A673 (cell line): ENCODE data around the gene ARHGAP40. TPM values are rescaled to one million over a fixed set of nuclear protein-coding genes. Genes with fewer than 3 reads are reported as not detected.

Source experiments
- BruUV-seq: library from RNA; stranded (reverse); fragments of 400-500 nt; replicated peaks from 2 replicates; lab custom pipeline; 2021; lab: Mats Ljungman, UMichigan
- CTCF ChIA-PET: fragments of 300-600 bp; sonication (Branson Sonifier 250); formaldehyde crosslinking; loops from one replicate; lab custom pipeline; 2022; ENCODE audit warnings: antibody characterized with exemption; lab: Charles Lee
- POLR2A ChIA-PET: fragments of 300-600 bp; sonication (Branson Sonifier 250); formaldehyde crosslinking; loops from one replicate; lab custom pipeline; 2022; ENCODE audit warnings: antibody characterized with exemption; ENCODE audit not compliant: low non-redundant PET; lab: Charles Lee
- DNase-seq: peaks from one replicate; pipeline ENCODE4 v3.0.0-alpha.2; 2015; ENCODE audit warnings: low spot score
- H3K27ac ChIP-seq: fragments of 200-600 bp; sonication (generic); 2 replicates; pipeline ENCODE4 v1.5.1; 2016; ENCODE audit warnings: mixed run types, low read depth, mild to moderate bottlenecking, mixed read lengths, antibody characterized with exemption, low read length; ENCODE audit not compliant: poor library complexity, severe bottlenecking
- H3K27me3 ChIP-seq: fragments of 200-600 bp; sonication (generic); replicated peaks from 2 replicates; pipeline ENCODE4 v1.6.1; 2017; ENCODE audit warnings: mixed run types, low read depth, mild to moderate bottlenecking, mixed read lengths, antibody characterized with exemption, low read length; ENCODE audit not compliant: insufficient read depth, poor library complexity
- H3K36me3 ChIP-seq: fragments of 200-600 bp; sonication (generic); 2 replicates; pipeline ENCODE4 v1.6.1; 2016; ENCODE audit warnings: mixed run types, mild to moderate bottlenecking, mixed read lengths, antibody characterized with exemption, low read length; ENCODE audit not compliant: insufficient read depth, poor library complexity, severe bottlenecking
- H3K4me1 ChIP-seq: fragments of 200-600 bp; sonication (generic); 2 replicates; pipeline ENCODE4 v1.6.1; 2017; ENCODE audit warnings: mixed run types, mild to moderate bottlenecking, mixed read lengths, antibody characterized with exemption, low read length; ENCODE audit not compliant: insufficient read depth, poor library complexity, severe bottlenecking
- H3K4me3 ChIP-seq: fragments of 200-600 bp; sonication (generic); 2 replicates; pipeline ENCODE4 v1.5.1; 2016; ENCODE audit warnings: low read depth, mixed run types, mild to moderate bottlenecking, mixed read lengths, low read length; ENCODE audit not compliant: poor library complexity, severe bottlenecking
- H3K9me3 ChIP-seq: fragments of 200-600 bp; sonication (generic); 2 replicates; pipeline ENCODE4 v1.6.1; 2016; ENCODE audit warnings: mixed run types, low read depth, mild to moderate bottlenecking, mixed read lengths, antibody characterized with exemption, low read length; ENCODE audit not compliant: poor library complexity, severe bottlenecking
- EZH2 ChIP-seq: fragments of 200-600 bp; sonication (generic); IDR thresholded peaks from 2 replicates; pipeline ENCODE4 v1.6.1; 2017; ENCODE audit warnings: borderline replicate concordance, low read depth, mild to moderate bottlenecking, mixed read lengths, antibody characterized with exemption, low read length; ENCODE audit not compliant: poor library complexity, severe bottlenecking
- intact Hi-C: fragments of 100-400 bp; cut with micrococcal nuclease; formaldehyde crosslinking; loops from one replicate; pipeline ENCODE4 v1.10.0; 2022; ENCODE audit not compliant: unreplicated experiment
- total RNA-seq: library from RNA; stranded (reverse); gene quantifications from 2 replicates; pipeline ENCODE4 v1.2.3, GENCODE V29; 2021
- TF ChIP-seq, protein P1 (sequence below): fragments of 300-800, 200-600 bp; sonication (generic); conservative IDR thresholded peaks from 2 replicates; pipeline ENCODE4 v1.5.1; 2017; ENCODE audit warnings: low read depth, mild to moderate bottlenecking, antibody characterized with exemption, low read length, moderate library complexity, mixed read lengths

ARHGAP40 gene
- total RNA-seq, 1 experiment from 2014 or later: not detected

DNA sequence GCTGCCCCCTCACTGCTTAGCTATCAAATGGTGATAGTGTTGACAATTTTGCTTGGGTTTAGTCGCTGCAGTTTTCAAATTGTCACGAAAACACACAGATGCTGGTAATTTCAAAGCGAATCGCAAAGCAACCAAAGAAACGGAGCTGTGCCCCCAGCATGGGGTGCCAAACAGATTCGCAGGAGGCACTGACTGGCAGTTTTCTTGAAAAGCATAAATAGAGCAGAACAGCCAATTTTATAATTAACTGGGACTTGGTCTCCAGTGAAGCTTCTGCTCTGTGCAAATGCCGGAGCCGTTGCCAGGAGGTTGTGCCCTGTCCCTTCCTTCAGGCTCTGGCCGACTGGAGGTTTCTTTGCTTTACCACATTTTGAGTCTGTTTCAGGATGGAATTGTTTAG, 18.8 kb downstream of the ARHGAP40 start:
- no peak overlapping the region for H3K27ac ChIP-seq
- DNase-seq: no peak
- peaks cover 24% of the 10 kb centered on the region for H3K27me3 ChIP-seq
- ChIA-PET CTCF (no interaction called here), POLR2A (no interaction called here)
- H3K4me3 ChIP-seq: no peak overlapping the region
- no peaks in the 10 kb centered on the region for H3K36me3 ChIP-seq
- BruUV-seq: no TSS peak
- H3K9me3 ChIP-seq: no peaks in the 10 kb centered on the region
- intact Hi-C loops: no loop called here
- TF ChIP-seq, protein P1, sequence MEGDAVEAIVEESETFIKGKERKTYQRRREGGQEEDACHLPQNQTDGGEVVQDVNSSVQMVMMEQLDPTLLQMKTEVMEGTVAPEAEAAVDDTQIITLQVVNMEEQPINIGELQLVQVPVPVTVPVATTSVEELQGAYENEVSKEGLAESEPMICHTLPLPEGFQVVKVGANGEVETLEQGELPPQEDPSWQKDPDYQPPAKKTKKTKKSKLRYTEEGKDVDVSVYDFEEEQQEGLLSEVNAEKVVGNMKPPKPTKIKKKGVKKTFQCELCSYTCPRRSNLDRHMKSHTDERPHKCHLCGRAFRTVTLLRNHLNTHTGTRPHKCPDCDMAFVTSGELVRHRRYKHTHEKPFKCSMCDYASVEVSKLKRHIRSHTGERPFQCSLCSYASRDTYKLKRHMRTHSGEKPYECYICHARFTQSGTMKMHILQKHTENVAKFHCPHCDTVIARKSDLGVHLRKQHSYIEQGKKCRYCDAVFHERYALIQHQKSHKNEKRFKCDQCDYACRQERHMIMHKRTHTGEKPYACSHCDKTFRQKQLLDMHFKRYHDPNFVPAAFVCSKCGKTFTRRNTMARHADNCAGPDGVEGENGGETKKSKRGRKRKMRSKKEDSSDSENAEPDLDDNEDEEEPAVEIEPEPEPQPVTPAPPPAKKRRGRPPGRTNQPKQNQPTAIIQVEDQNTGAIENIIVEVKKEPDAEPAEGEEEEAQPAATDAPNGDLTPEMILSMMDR: no peak
- no peak for TF ChIP-seq EZH2
- no peaks in the 10 kb centered on the region for H3K4me1 ChIP-seq

DNA sequence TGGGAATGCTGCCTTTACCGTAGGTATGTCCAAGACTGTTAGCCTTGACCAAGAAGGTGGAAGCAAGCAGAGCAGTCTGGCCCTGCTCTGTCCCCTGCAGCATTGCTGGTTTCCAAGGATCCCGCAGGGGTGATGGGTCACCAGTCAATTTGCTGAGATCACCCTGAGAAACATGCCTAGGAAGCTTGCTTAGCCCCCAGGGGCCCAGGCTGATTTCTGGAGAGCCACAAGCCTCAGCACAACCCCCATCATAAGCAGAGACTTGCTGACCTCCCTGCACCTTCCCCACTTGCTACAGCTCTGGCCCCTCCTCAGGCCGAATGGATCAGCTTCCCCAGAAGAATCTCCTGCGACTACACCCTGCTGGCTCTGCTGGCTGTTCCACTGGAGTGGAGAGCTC, 21.5 kb downstream of the ARHGAP40 start:
- no peaks in the 10 kb centered on the region for H3K36me3 ChIP-seq
- H3K9me3 ChIP-seq: no peaks in the 10 kb centered on the region
- no TSS peak for BruUV-seq
- H3K27me3 ChIP-seq: peaks cover 24% of the 10 kb centered on the region
- POLR2A ChIA-PET: no interaction called here
- H3K4me1 ChIP-seq: no peaks in the 10 kb centered on the region
- no peak overlapping the region for H3K27ac ChIP-seq
- intact Hi-C loops: no loop called here
- TF ChIP-seq, protein P1: no peak
- no peak for TF ChIP-seq EZH2
- no peak for DNase-seq
- CTCF ChIA-PET: no interaction called here
- H3K4me3 ChIP-seq: no peak overlapping the region

DNA sequence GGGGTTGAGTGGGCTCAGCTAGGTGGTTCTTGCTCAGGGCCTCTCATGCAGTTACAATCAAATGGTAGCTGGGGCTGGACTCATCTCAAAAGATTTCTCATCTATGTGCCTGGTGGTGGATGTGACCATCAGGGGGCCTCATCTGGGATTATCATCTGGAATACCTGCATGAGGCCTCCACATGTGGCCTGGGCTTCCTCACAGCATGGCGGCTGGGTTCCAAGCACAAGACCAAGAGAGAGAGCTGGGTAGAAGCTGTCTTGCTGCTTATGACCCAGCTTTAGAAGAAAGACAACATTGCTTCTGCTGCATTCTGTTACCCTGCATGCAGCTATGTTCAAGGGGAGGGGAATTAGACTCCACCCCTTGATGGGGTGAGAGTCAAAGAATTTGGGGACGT, 22.5 kb downstream of the ARHGAP40 start:
- ChIA-PET CTCF (no interaction called here), POLR2A (no interaction called here)
- Histone ChIP-seq H3K9me3 (no peaks in the 10 kb centered on the region), H3K27ac (no peak overlapping the region), H3K4me3 (no peak overlapping the region), H3K27me3 (peaks cover 24% of the 10 kb centered on the region), H3K36me3 (no peaks in the 10 kb centered on the region), H3K4me1 (no peaks in the 10 kb centered on the region)
- DNase-seq: no peak
- no TSS peak for BruUV-seq
- intact Hi-C loops: no loop called here
- TF ChIP-seq, protein P1: no peak
- TF ChIP-seq EZH2: no peak
